GM21515 (cell line): ENCODE results near the gene TMTC4.
"Not testable (repeated sequence)": the region's sequence is repeated elsewhere in the genome, so short reads cannot be mapped to it uniquely, and the experiment has no call there.

Experiments used
- ATAC-seq: cut with Tn5 transposase; IDR thresholded peaks from one replicate; pipeline ENCODE4 v1.9.1; 2021; ENCODE audit not compliant: unreplicated experiment

Gene TMTC4

DNA sequence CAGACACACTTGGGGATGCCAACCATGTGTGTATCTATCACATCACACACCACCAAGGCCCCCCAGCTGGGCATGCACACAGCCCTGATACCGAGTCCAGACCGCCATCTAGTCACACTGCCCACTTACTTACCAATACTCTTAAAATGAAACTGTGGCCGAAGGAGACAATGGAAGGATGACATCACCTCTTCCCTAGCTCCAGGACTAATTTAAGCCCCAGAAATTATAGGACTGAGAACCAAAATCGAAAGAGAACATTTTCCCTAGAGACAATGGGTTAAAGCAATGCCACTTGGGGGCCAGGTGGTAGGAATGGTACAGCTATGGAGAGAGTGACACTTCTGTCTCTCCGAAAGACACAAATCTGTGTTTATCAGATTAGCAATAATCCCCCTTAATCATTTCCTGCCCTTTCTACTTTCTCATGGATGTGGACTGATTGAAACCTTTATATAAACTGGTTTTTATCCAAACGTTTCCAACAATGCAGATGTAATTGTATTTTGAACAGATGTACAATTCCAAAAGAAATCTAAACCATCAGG, 85.3 kb downstream of the TMTC4 start:
- ATAC-seq: no peak

- ATAC-seq: peak; percentile 99
Measured at GRCh38 chr13:100588331-100589177, 86.0 kb downstream of the TMTC4 start, which contains the start of gene GGACT. TSS of gene GGACT (minus strand) at chr13:100588789. CDS start at chr13:100532591, 56,198 bp downstream.

GRCh38 chr13:100584896-100585295, 89.7 kb downstream of the TMTC4 start:
- no peak for ATAC-seq

GRCh38 chr13:100581504-100581903, 93.1 kb downstream of the TMTC4 start:
- no peak for ATAC-seq

DNA sequence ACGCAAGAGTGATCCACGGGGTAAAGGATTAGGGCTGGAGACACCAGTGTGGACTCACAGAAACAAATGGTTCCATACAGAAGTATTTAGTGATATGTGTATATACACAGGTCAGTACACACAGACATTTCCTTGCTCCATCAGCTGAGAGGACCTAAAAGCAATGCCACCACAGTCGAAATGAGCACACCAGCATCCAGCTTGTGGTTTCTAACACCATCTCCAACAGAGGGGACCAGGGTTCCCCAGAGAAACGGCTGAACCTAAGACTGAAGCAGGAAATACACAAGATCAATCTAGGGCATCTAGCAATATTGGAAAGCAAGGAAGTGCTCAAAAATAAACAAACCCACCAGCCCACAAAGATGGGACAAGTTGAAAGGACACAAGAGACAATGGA, 93.6 kb downstream of the TMTC4 start:
- no peak for ATAC-seq

- no peak for ATAC-seq
Measured at GRCh38 chr13:100580045-100580444, 94.5 kb downstream of the TMTC4 start.

- ATAC-seq: not testable (repeated sequence)
Measured at GRCh38 chr13:100577239-100577638, 97.4 kb downstream of the TMTC4 start.

GRCh38 chr13:100573121-100573520, 101.5 kb downstream of the TMTC4 start:
- peak; percentile 93 for ATAC-seq

GRCh38 chr13:100566543-100566942, 108.1 kb downstream of the TMTC4 start:
- ATAC-seq: no peak

DNA sequence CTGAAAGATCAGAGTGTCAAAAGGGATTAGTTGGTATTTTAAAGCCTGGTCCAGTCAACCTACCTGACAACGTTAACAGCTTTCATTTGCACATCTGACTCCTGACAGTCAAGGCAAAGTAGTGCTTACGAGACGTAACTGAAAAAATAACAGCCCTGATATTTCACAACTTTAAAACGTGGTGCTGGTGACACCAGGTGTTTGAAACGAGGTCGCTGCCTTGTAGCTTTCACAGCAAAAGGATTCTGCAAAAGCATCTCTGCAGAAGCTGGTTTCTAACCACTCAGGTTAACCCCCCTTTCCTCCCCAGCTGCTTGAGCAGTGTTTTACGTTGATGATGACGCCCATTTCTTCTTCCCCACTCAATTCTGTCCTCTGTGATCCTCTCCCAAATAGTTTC, 109.3 kb downstream of the TMTC4 start:
- ATAC-seq: no peak

GRCh38 chr13:100564444-100565223, 110.0 kb downstream of the TMTC4 start:
- ATAC-seq: no peak

DNA sequence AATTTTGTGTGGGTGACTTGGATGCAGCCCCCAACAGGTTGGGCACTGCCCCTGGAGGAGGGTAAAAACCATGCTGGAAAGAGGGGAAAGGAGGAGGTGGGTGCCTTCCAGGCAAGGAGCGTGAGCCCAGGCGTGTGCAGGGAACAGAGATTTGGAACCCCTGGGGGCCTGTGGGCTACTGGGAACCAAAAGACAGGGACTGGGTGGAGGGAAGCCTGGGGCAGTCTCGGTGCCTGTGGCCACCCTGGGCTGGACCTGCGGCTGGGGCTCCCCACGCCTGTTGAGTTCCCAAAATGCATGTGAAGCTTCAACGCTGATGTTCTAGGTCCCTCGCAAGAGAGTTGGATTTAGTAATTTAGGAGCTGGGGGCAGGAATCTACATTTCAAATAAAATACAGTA, 110.8 kb downstream of the TMTC4 start:
- ATAC-seq: no peak

- ATAC-seq: no peak
Measured at GRCh38 chr13:100561599-100562204, 112.9 kb downstream of the TMTC4 start.

DNA sequence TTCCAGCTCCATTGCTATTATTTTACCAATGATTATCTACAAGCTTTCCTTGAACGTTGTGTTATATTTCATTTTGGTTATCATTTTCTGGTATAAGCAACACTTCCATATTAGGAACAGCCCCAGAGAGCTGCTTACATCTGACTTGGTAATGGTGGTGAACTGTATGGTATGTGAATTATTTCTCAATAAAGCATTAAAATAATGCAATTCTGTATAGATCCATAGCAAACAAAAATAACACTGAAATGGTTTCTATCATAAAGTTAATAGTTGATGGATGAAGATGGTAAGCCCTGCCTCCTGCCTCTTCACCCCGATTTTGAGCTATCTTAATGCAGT, 113.5 kb downstream of the TMTC4 start:
- no peak for ATAC-seq

DNA sequence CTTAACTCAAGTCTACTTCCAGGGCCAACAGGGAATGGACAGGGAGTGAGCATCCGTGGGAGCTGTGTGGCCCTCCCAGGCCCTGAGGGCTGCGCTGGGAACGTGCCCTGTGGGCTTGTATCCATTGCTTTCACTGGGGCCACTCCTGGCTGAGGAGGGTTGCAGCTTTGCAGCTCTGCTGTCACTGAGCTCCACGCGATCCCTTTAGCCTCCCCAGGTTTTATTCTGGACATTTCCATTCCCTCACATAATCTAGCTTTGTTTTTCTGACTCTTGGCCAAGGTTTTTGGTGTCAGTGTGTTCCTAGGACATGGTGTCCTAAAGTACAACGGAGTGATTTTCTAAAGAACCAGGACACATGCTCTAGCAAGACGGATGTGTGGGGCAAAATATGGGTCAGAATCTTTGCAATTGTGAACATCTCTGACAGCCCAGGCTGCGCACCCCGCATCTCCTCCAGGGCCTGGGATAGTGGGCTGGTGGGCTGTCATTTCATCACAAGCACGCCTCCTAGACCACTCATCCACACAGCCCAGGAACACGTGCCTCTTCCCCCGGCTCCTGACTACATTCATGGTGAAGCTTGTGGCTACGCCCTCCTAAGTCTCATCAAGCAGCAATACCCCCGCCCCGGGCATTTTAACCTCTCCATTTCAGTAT, 114.0 kb downstream of the TMTC4 start:
- ATAC-seq: no peak

GRCh38 chr13:100559886-100560285, 114.7 kb downstream of the TMTC4 start:
- ATAC-seq: no peak
